IPS DF 6.9 (cell line): ENCODE results near the gene COLEC12.
"Not testable (repeated sequence)": the region's sequence is repeated elsewhere in the genome, so short reads cannot be mapped to it uniquely, and the experiment has no call there.

Source experiments
- DNase-seq: peaks from one replicate; pipeline ENCODE4 v3.0.0-alpha.2; 2013; ENCODE audit warnings: low read depth, low spot score
- H3K27ac ChIP-seq: one replicate; pipeline ENCODE4 v1.5.1; 2013; ENCODE audit warnings: low read length, control low read depth
- H3K27me3 ChIP-seq: 2 replicates; pipeline ENCODE4 v1.6.1; 2013; ENCODE audit warnings: mild to moderate bottlenecking, low read length; ENCODE audit not compliant: control insufficient read depth, insufficient read depth
- H3K36me3 ChIP-seq: 2 replicates; pipeline ENCODE4 v1.6.1; 2013; ENCODE audit warnings: low read length; ENCODE audit not compliant: control insufficient read depth, insufficient read depth
- H3K4me1 ChIP-seq: 2 replicates; pipeline ENCODE4 v1.6.1; 2013; ENCODE audit warnings: low read length; ENCODE audit not compliant: control insufficient read depth, insufficient read depth
- H3K4me3 ChIP-seq: 2 replicates; pipeline ENCODE4 v1.5.1; 2013; ENCODE audit warnings: mild to moderate bottlenecking, low read length
- H3K9me3 ChIP-seq: 2 replicates; pipeline ENCODE4 v1.6.1; 2013; ENCODE audit warnings: low read length, inconsistent platforms; ENCODE audit not compliant: control insufficient read depth, insufficient read depth
- WGBS: extraction: QIAGEN DNeasy Blood & Tissue Kit; methylation state at CpG from one replicate; pipeline ENCODE4 v1.1.7; 2013; ENCODE audit warnings: mixed read lengths, missing lambda C conversion rate; ENCODE audit not compliant: insufficient read length, insufficient coverage; 5-methylcytosine and 5-hydroxymethylcytosine counted together

Gene COLEC12

DNA sequence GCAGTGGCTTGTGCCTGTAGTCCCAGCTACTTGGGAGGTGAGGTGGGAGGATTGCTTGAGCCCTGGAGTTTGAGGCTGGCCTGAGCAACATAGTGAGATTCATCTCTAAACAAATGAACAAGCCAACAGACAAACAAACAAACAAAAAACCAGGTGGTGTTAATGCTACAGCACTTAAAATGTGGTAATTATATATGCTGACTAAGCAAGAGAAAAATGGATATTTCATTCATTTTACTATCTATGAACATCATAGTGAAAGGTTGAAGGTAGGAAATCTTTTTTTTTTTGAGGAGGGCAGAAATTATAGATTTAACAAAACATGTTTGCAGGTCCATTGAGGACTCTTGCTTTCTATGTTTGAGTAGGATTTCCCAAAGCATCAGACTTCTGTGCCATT, 190.5 kb downstream of the COLEC12 start:
- Histone ChIP-seq H3K36me3 (no peaks in the 10 kb centered on the region), H3K27ac (no peak overlapping the region), H3K4me1 (peaks cover 3% of the 10 kb centered on the region; the same call in 1 of the 2 replicates), H3K9me3 (no peaks in the 10 kb centered on the region), H3K27me3 (no peaks in the 10 kb centered on the region), H3K4me3 (no peak overlapping the region)
- no peak for DNase-seq

DNA sequence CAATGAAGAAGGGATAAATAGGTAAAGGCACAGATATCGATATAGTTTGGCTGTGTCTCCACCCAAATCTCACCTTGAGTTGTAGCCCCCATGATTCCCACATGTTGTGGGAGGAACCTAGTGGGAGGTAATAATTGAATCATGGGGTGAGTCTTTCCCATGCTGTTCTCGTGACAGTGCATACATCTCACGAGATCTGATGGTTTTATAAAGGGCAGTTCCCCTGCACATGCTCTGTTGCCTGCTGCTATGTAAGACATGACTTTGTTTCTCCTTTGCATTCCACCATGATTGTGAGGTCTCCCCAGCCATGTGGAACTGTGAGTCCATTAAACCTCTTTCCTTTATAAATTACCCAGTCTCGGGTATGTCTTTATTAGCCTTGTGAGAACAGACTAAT, 192.4 kb downstream of the COLEC12 start:
- DNase-seq, H3K4me1 ChIP-seq, H3K27me3 ChIP-seq, H3K27ac ChIP-seq, H3K4me3 ChIP-seq, H3K9me3 ChIP-seq, H3K36me3 ChIP-seq: not testable (repeated sequence)
- WGBS: no CpG with 5 or more reads among the region's 4 CpGs

DNA sequence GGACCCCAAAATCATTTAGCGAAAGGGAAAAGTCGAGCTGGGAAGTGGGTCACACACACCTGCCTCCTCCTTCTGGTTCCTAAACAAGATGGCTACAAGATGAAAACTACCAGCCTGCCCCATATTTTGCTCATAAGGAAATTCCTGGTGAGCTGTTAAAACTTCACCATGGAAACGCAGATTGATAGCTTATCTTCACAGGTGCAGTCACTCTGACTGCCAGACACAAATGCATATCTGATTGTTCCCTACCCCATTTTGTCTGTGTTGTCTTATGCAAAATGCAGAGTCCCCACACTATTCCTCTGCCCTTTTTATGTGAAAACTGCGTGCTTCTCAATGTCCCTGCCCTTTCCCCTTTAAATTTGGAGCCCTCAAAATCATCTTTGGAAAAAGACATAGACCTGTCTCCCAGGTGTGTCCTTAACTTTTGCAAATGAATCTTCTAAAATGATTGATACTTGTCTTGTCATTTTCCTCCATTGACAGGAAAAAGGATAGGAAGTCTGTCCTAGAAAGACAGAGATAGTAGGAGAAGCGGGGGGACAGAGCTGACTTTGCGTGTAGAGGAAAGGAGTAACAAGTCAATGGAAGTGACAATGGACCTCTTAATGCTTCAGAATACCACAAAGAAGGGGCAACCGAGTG, 193.8 kb downstream of the COLEC12 start:
- no peaks in the 10 kb centered on the region for H3K36me3 ChIP-seq
- DNase-seq: no peak
- H3K27me3 ChIP-seq: no peaks in the 10 kb centered on the region
- H3K27ac ChIP-seq: no peak overlapping the region
- peaks cover 3% of the 10 kb centered on the region; the same call in 1 of the 2 replicates for H3K4me1 ChIP-seq
- H3K9me3 ChIP-seq: no peaks in the 10 kb centered on the region
- no peak overlapping the region for H3K4me3 ChIP-seq
- no CpG with 5 or more reads among the region's 7 CpGs for WGBS

DNA sequence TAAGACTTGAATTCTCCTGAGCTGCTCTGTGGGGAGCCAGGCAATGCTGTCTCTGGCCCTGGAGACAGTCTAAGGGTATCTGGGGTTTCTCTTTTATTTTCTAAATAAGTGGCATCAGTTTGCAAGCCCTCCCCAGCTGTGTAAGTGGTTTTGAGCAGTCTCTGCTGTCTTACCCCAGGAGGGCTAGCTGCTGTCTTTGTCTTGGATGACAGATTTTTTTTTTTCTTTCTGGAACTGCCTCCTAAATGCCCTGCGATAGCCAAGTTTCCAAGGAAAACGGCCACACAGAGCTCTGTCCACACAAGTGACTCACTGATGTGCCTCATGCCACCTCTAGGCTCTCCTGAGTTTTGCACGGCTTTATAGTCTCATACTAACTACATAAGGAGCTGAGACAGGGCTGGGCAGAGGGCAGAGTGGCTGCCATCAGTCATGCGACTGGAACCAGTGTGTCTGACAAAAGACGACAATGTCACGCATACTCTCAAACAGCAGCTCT, 195.4 kb downstream of the COLEC12 start:
- H3K27me3 ChIP-seq: no peaks in the 10 kb centered on the region
- no peaks in the 10 kb centered on the region for H3K9me3 ChIP-seq
- H3K4me1 ChIP-seq: peaks cover 3% of the 10 kb centered on the region; the same call in 1 of the 2 replicates
- H3K36me3 ChIP-seq: no peaks in the 10 kb centered on the region
- WGBS: no CpG with 5 or more reads among the region's 6 CpGs
- no peak overlapping the region for H3K4me3 ChIP-seq
- H3K27ac ChIP-seq: no peak overlapping the region
- no peak for DNase-seq

DNA sequence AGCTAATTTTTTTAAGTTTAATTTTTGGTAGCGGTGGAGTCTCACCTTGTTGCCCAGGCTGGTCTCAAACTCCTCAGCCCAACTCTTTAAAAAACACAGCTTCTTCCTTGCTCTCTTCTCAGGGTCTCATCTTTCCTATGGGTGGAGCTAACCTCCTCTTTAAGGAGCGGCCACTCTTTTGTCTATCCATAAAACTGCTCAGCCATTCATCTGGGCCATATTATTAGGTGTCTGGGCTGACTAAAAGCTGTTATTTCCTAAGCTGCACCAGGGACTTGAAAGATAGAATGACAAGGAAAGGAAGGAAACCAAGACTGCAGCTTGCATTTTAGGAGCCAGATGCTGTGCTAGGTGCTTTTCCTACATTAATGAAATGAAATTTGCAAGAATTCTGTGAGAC, 196.9 kb downstream of the COLEC12 start:
- H3K9me3 ChIP-seq: no peaks in the 10 kb centered on the region
- H3K36me3 ChIP-seq: no peaks in the 10 kb centered on the region
- DNase-seq: no peak
- H3K4me1 ChIP-seq: peaks cover 3% of the 10 kb centered on the region; the same call in 1 of the 2 replicates
- H3K27ac ChIP-seq: no peak overlapping the region
- H3K4me3 ChIP-seq: no peak overlapping the region
- WGBS: no CpG with 5 or more reads among the region's 2 CpGs
- no peaks in the 10 kb centered on the region for H3K27me3 ChIP-seq

DNA sequence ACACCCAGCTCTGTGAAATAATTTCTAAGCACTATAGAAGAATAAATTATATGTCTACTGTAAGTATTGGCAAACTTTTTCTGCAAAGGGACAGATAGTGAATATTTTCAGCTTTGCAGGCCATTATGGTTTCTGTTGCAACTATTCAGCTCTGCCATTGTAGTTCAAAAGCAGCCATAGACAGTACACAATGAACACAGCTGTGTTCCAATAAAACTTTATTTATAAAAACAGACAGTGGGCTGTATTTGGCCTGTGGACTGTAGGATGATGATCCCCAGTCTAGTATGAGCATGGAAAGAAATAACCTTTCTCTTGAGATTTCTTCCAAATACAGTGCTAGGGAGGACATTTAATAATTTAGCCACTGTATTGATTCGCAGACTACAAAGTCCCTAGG, 197.5 kb downstream of the COLEC12 start:
- DNase-seq: no peak
- Histone ChIP-seq H3K4me3 (no peak overlapping the region), H3K36me3 (no peaks in the 10 kb centered on the region), H3K4me1 (peaks cover 3% of the 10 kb centered on the region; the same call in 1 of the 2 replicates), H3K9me3 (no peaks in the 10 kb centered on the region), H3K27me3 (no peaks in the 10 kb centered on the region), H3K27ac (no peak overlapping the region)
- no CpG with 5 or more reads among the region's 1 CpG for WGBS

DNA sequence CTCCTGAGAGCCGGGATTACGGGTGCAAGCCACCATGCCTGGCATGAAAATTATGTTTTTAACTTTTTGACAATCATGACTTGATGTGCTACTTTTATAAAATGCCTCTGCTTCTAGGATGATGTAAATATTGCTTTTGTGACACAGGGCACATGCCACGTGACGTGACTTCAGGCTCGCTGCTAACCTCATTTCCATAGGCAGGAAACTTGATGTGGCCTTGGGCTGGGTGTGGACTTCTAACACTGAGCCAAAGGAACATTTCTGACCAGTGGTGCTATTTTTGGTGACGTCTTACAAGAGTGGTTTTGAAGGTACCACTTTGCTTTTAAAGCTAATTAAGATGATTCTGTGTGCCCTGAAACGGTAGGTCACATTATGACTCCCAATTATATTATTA, 198.4 kb downstream of the COLEC12 start:
- Histone ChIP-seq H3K4me3 (no peak overlapping the region), H3K9me3 (no peaks in the 10 kb centered on the region), H3K4me1 (peaks cover 3% of the 10 kb centered on the region; the same call in 1 of the 2 replicates), H3K27me3 (no peaks in the 10 kb centered on the region), H3K36me3 (no peaks in the 10 kb centered on the region), H3K27ac (no peak overlapping the region)
- DNase-seq: no peak
- WGBS: no CpG with 5 or more reads among the region's 7 CpGs

DNA sequence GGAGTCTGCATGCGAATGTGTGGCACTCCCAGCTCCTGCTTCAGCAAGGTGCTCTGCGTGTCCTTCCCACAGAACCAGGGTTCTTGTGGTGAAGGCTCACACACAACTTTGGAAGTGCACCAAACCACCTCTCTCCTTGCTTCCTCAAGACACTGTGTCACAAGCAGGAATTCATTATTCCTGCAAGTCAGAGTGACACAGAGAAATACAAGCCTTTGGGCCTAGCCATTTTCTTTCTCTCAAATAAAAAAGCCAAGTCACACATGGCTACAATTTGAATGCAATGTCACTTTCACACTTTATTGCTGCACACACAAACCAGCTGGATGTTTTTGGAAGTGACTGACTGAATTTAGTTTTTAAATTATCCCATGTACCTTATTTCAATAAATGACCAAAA, 202.6 kb downstream of the COLEC12 start:
- DNase-seq: no peak
- Histone ChIP-seq H3K27me3 (no peaks in the 10 kb centered on the region), H3K9me3 (no peaks in the 10 kb centered on the region), H3K36me3 (no peaks in the 10 kb centered on the region), H3K4me1 (no peaks in the 10 kb centered on the region), H3K27ac (no peak overlapping the region), H3K4me3 (no peak overlapping the region)
- no CpG with 5 or more reads among the region's 2 CpGs for WGBS

DNA sequence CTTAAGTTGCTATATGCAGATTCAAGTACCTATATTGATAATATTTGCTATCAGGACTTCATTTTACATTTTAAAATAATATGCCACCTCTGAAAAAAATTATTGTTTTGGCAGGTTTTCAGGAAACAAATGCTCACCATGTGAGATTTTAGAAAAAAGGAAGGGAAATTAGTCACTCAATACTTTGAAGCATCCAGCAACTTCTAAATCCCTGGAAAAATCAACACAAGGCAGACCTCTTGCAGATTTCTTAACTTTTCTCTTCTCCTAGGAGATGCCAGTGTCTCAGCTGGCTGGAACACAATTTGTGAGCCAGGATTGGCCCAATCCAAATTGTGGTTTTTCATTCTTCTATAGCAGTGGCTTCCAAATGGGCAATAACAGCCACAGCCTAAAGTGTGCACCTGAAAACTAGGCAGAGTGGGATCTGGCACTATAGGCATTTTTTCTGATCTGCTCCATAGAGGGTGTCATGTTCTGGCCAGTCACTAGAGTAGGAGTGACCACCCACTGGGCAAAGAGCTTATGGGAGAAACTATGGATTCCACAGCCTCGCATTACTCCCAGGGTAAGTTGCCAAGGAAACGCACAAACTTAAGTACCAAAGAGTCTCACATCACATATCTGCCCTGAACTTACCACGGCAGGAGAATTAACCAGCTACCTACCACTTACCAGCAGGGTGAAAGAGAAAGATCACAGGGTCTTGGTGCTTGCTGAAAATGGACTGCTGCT, 204.6 kb downstream of the COLEC12 start:
- Histone ChIP-seq H3K27ac (no peak overlapping the region), H3K4me3 (no peak overlapping the region), H3K27me3 (no peaks in the 10 kb centered on the region), H3K4me1 (no peaks in the 10 kb centered on the region), H3K36me3 (no peaks in the 10 kb centered on the region), H3K9me3 (no peaks in the 10 kb centered on the region)
- DNase-seq: no peak
- WGBS: no CpG with 5 or more reads among the region's 3 CpGs

DNA sequence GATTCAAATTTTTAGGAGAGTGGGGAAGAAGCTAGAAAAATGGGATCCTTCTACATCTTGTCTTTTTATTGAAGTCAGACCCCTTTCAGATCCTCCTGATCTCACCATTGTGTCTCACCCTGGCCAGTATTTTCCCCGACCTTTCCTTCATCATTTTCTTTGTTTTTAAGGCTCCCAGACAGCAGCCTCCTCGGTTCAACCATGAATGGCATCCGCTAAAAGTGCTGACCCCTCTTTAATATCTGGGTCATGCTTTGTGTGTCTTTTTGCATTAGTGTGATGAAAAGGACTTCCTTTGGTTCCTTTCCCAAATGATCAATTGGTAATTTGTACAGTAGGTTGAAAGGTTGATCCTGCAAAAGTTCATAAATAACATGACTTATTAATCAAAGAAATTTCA, 205.9 kb downstream of the COLEC12 start:
- H3K4me3 ChIP-seq: no peak overlapping the region
- no peaks in the 10 kb centered on the region for H3K27me3 ChIP-seq
- H3K4me1 ChIP-seq: no peaks in the 10 kb centered on the region
- WGBS: no CpG with 5 or more reads among the region's 3 CpGs
- no peak overlapping the region for H3K27ac ChIP-seq
- DNase-seq: no peak
- H3K9me3 ChIP-seq: no peaks in the 10 kb centered on the region
- H3K36me3 ChIP-seq: no peaks in the 10 kb centered on the region

DNA sequence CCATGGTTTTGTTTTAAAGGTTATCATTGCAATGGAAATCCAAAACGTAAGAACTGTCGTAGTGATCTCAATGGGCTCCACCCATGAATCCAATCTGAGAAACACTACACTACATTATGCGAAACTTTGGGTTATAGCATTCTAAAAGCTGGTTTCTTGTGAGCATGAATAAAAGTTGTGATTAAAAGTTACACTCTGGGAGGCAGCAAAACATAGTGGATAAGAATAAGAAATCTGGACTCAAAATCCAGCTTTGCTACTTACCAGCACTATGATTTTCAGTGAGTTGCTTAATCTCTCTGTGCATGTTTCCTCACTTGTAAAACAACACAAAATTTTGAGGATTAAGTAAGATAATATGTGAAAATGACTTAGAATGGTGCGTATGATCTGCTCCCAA, 207.0 kb downstream of the COLEC12 start:
- Histone ChIP-seq H3K36me3 (no peaks in the 10 kb centered on the region), H3K27ac (no peak overlapping the region), H3K27me3 (no peaks in the 10 kb centered on the region), H3K4me1 (no peaks in the 10 kb centered on the region), H3K4me3 (no peak overlapping the region), H3K9me3 (no peaks in the 10 kb centered on the region)
- DNase-seq: no peak
- WGBS: no CpG with 5 or more reads among the region's 4 CpGs
